GM12878 (cell line): ENCODE data around the gene DUSP12. TPM values are rescaled to one million over a fixed set of nuclear protein-coding genes. Genes with fewer than 3 reads are reported as not detected.

Experiments
- ATAC-seq: fragments of 200-7000 bp; cut with Tn5 transposase; 3 replicates; pipeline ENCODE4 v1.9.1; 2020; ENCODE audit warnings: mild to moderate bottlenecking, moderate library complexity
- BruUV-seq: library from RNA; stranded (reverse); fragments of 400-500 nt; replicated peaks from 2 replicates; lab custom pipeline; 2021; lab: Mats Ljungman, UMichigan
- CTCF ChIA-PET: fragments of 300-600 bp; sonication (Branson Sonifier 250); formaldehyde crosslinking; extraction: SDS; loops from one replicate; lab custom pipeline; 2021; ENCODE audit warnings: inconsistent platforms; lab: Yijun Ruan, JAX
- POLR2A ChIA-PET: fragments of 350-600 bp; formaldehyde crosslinking; extraction: SDS; loops from one replicate; lab custom pipeline; 2021; ENCODE audit warnings: inconsistent platforms; lab: Charles Lee
- RAD21 ChIA-PET: fragments of 300-600 bp; sonication (Branson Sonifier 250); formaldehyde crosslinking; loops from one replicate; lab custom pipeline; 2023; ENCODE audit warnings: antibody characterized with exemption; ENCODE audit not compliant: unreplicated experiment; lab: Charles Lee
- SMC1A ChIA-PET: fragments of 300-600 bp; sonication (Branson Sonifier 250); formaldehyde crosslinking; loops from one replicate; lab custom pipeline; 2023; ENCODE audit not compliant: unreplicated experiment, uncharacterized antibody; lab: Charles Lee
- DNase-seq: peaks from one replicate; pipeline ENCODE4 v3.0.0-alpha.2; 2011; ENCODE audit warnings: low read depth, low spot score
- FAIRE-seq: peaks from 3 replicates; lab custom pipeline; 2011; peaks lifted over from hg19 to GRCh38; lab: Jason Lieb, UNC
- H2AFZ ChIP-seq: 2 replicates; pipeline ENCODE4 v1.6.0; 2011; ENCODE audit warnings: low read depth, low read length, control low read depth; ENCODE audit not compliant: control insufficient read depth
- H3K27ac ChIP-seq: 2 replicates; pipeline ENCODE4 v1.5.1; 2011; ENCODE audit warnings: control low read depth; ENCODE audit not compliant: control insufficient read depth, insufficient read depth
- H3K27me3 ChIP-seq, 2 experiments: replicated peaks in 1 of 2; 2 replicates each; pipeline versions ENCODE4 v1.6.0 to v1.6.1; 2011; ENCODE audit warnings: low read length in 1 of 2; ENCODE audit not compliant: control insufficient read depth in 2 of 2, insufficient read depth in 2 of 2
- H3K36me3 ChIP-seq, 2 experiments: 2 replicates each; pipeline ENCODE4 v1.5.1; 2011; ENCODE audit warnings: low read length in 1 of 2; ENCODE audit not compliant: control insufficient read depth in 2 of 2, insufficient read depth in 2 of 2
- H3K4me1 ChIP-seq: 2 replicates; pipeline ENCODE4 v1.6.1; 2011; ENCODE audit warnings: mild to moderate bottlenecking, low read length, moderate library complexity, mixed read lengths; ENCODE audit not compliant: control insufficient read depth, insufficient read depth
- H3K4me2 ChIP-seq: 2 replicates; pipeline ENCODE4 v1.6.0; 2011; ENCODE audit warnings: control low read depth; ENCODE audit not compliant: control insufficient read depth, insufficient read depth
- H3K4me3 ChIP-seq: fragments of 200-600 bp; sonication (generic); 2 replicates; pipeline ENCODE4 v1.5.1; 2016
- H3K79me2 ChIP-seq: 2 replicates; pipeline ENCODE4 v1.6.0; 2011; ENCODE audit warnings: low read length; ENCODE audit not compliant: control insufficient read depth, insufficient read depth
- H3K9ac ChIP-seq: 2 replicates; pipeline ENCODE4 v1.8.0; 2011; ENCODE audit warnings: low read length, control low read depth, mixed read lengths; ENCODE audit not compliant: control insufficient read depth, insufficient read depth
- H3K9me3 ChIP-seq: replicated peaks from 3 replicates; pipeline ENCODE4 v1.5.1; 2011; ENCODE audit warnings: mild to moderate bottlenecking, low read length; ENCODE audit not compliant: control insufficient read depth, insufficient read depth
- H4K20me1 ChIP-seq: 2 replicates; pipeline ENCODE4 v1.6.0; 2011; ENCODE audit not compliant: control insufficient read depth, insufficient read depth
- CREM ChIP-seq: IDR thresholded peaks from 2 replicates; pipeline ENCODE4 v1.6.1; 2014; ENCODE audit warnings: antibody characterized with exemption, low read depth
- GATAD2B ChIP-seq: fragments of 450-650 bp; conservative IDR thresholded peaks from 2 replicates; pipeline ENCODE4 v1.6.1; 2017; ENCODE audit warnings: low read depth, mild to moderate bottlenecking, moderate library complexity
- HCFC1 ChIP-seq: fragments of 150-350 bp; IDR thresholded peaks from 2 replicates; pipeline ENCODE4 v1.6.1; 2014; ENCODE audit warnings: low read length
- HDGF ChIP-seq: fragments of 450-650 bp; IDR thresholded peaks from 2 replicates; pipeline ENCODE4 v1.6.1; 2016; ENCODE audit warnings: antibody characterized with exemption
- IKZF2 ChIP-seq, 2 experiments: fragments of 450-650 bp; IDR thresholded peaks; 2 replicates each; pipeline ENCODE4 v1.6.1; 2017; ENCODE audit warnings: mild to moderate bottlenecking in 2 of 2, moderate library complexity in 2 of 2
- MYB ChIP-seq: fragments of 150-350 bp; IDR thresholded peaks from 2 replicates; pipeline ENCODE4 v1.6.1; 2014; ENCODE audit warnings: mild to moderate bottlenecking, low read depth, low read length, borderline replicate concordance
- POLR2AphosphoS5 ChIP-seq: IDR thresholded peaks from 2 replicates; pipeline ENCODE4 v1.6.1; 2011; ENCODE audit warnings: mild to moderate bottlenecking, low read length, inconsistent platforms
- RUNX3 ChIP-seq: IDR thresholded peaks from 2 replicates; pipeline ENCODE4 v1.6.1; 2012; ENCODE audit warnings: low read length, inconsistent platforms
- TAF1 ChIP-seq: IDR thresholded peaks from 2 replicates; pipeline ENCODE4 v1.6.1; 2011; ENCODE audit warnings: mild to moderate bottlenecking, low read depth, low read length, borderline replicate concordance
- YBX1 ChIP-seq: fragments of 450-650 bp; IDR thresholded peaks from 2 replicates; pipeline ENCODE4 v1.6.1; 2016; ENCODE audit warnings: antibody characterized with exemption
- WGBS: methylation state at CpG from one replicate; pipeline ENCODE4 v1.1.6; 2016; ENCODE audit warnings: low lambda C conversion rate; ENCODE audit not compliant: insufficient replicate concordance, insufficient coverage; ENCODE audit errors: missing lambda C conversion rate; 5-methylcytosine and 5-hydroxymethylcytosine counted together
- in situ Hi-C: fragments of 300-500 bp; cut with MboI; formaldehyde crosslinking; loops from 9 replicates; pipeline ENCODE4 v1.14.3; 2018; ENCODE audit warnings: mixed read lengths
- intact Hi-C: fragments of 100-400 bp; cut with micrococcal nuclease; formaldehyde crosslinking; loops from one replicate; pipeline ENCODE4 v1.14.2; 2022; ENCODE audit not compliant: unreplicated experiment
- polyA plus RNA-seq, 11 experiments: library from polyadenylated mRNA; depleted of rRNA in 4 of 11; unstranded in 6 of 11; stranded (reverse) in 5 of 11; fragments of >200 nt; fragmentation: Nextera tagmentation in 4 of 11; fragmentation: Illumina TruSeq in 1 of 11; extraction: Ambion mirVana in 4 of 11; extraction: Trizol in 1 of 11; gene quantifications; 1 replicate in 1 of 11; 2 replicates in 10 of 11; pipeline versions ENCODE4 v1.2.1 to v1.2.3, GENCODE V29; 2011 to 2016; ENCODE audit warnings: inconsistent platforms in 2 of 11, missing spikeins in 2 of 11, low read depth in 1 of 11
- total RNA-seq, 4 experiments: library from RNA; depleted of rRNA in 3 of 4; stranded (reverse); fragments of >200 nt in 3 of 4; fragmentation: Illumina TruSeq in 1 of 4; extraction: Trizol in 1 of 4; gene quantifications; 2 replicates each; pipeline versions ENCODE4 v1.2.1 to v1.2.3, GENCODE V29; 2013 to 2021
- TF ChIP-seq, protein P1 (sequence below): IDR thresholded peaks from 2 replicates; pipeline ENCODE4 v1.6.1; 2011; ENCODE audit warnings: mild to moderate bottlenecking, low read depth, low read length, moderate library complexity; ENCODE audit not compliant: insufficient replicate concordance

The DUSP12 gene
- total and polyA plus RNA-seq, 10 of the 15 experiments (the other 5 are each of a cell fraction or from before 2014, with no cell fraction given) = 7.0 to 51.5 (median 35.4) TPM

DNA sequence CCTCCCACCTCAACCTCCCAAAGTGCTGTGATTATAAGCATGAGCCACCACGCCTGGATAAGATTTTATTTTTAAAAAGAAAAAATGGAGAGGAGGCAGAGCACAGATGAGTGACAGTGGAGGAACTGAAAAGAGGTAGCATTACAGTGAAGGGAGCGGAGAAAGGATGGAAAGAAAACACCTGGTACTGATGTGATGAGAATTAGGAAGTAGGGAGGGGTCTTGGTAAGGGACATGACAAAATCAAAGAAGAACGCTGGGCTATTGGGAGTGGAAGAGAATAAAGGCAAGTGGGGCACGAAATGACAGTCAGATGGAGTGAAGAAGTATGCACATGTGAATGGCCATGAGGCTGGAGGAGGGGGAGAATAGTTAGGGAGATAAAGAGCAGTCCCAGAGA is 40.2 kb upstream of the DUSP12 start (continued):
- TF ChIP-seq, protein P1, sequence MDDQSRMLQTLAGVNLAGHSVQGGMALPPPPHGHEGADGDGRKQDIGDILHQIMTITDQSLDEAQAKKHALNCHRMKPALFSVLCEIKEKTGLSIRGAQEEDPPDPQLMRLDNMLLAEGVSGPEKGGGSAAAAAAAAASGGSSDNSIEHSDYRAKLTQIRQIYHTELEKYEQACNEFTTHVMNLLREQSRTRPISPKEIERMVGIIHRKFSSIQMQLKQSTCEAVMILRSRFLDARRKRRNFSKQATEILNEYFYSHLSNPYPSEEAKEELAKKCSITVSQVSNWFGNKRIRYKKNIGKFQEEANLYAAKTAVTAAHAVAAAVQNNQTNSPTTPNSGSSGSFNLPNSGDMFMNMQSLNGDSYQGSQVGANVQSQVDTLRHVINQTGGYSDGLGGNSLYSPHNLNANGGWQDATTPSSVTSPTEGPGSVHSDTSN = peak; percentile 71
- TF ChIP-seq HDGF = 0 out of 2 replicates have a peak, but pooled peaks have one; percentile 63
- TF ChIP-seq GATAD2B = no peak
- peak; percentile 15 to 41; a peak in 2 of 4 replicates for TF ChIP-seq IKZF2 (IDR thresholded peaks at IDR 0.05)

DNA sequence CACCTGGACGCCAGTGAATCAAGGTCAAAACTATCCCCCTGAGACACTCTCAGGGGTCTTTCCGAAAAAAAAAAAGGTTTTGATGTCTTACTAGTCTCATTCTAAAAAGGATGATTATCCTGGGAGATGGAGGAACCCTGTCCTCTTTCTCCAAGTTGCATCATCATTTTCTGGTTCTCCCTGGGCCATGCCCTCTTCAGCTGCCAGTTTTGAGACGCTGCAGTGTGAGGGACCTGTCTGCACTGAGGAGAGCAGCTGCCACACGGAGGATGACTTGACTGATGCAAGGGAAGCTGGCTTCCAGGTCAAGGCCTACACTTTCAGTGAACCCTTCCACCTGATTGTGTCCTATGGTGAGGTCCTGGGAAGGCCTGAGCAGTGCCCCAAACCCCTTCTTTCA is 39.0 kb upstream of the DUSP12 start:
- Histone ChIP-seq H3K4me3 (peak overlapping the region; percentile 30), H3K27ac (no peak overlapping the region), H3K27me3 (no peaks in the 10 kb centered on the region), H3K36me3 (peaks cover 15 to 16% of the 10 kb centered on the region in 2 experiments), H3K79me2 (peaks cover 43% of the 10 kb centered on the region), H3K9me3 (no peaks in the 10 kb centered on the region), H3K4me1 (peaks cover 24% of the 10 kb centered on the region), H4K20me1 (no peaks in the 10 kb centered on the region), H3K9ac (no peak overlapping the region), H3K4me2 (peak overlapping the region; percentile 94), H2AFZ (no peak overlapping the region)
- ChIA-PET SMC1A (interaction anchor here (1.0 to 2.2 kb wide), 2 partner anchors 8 to 12 kb away, joined by 4 to 5 read pairs; partner anchors contain the start of gene FCRLB), POLR2A (no interaction called here), RAD21 (interaction anchor here (1.6 to 4.7 kb wide), 2 partner anchors 16 to 27 kb away, joined by 3 to 74 read pairs; no protein-coding TSS in a partner anchor), CTCF (interaction anchor here (5.0 kb wide), 1 partner anchor 26 kb away, joined by 75 read pairs; no protein-coding TSS in a partner anchor)
- TF ChIP-seq POLR2AphosphoS5 (no peak), MYB (no peak), TAF1 (no peak), RUNX3 (no peak), CREM (no peak), YBX1 (no peak), HCFC1 (no peak)
- BruUV-seq = no TSS peak
- intact Hi-C loops = no loop called here
- ATAC-seq = no peak
- FAIRE-seq = no peak
- 91% methylated on average over 4 of the region's 4 CpGs for WGBS
- in situ Hi-C loops = no loop called here
- no peak for DNase-seq
